HepG2 (cell line): ENCODE results near the gene MYO7A. TPM values are rescaled to one million over a fixed set of nuclear protein-coding genes. Genes with fewer than 3 reads are reported as not detected.

Experiments
- ARHGAP35 ChIP-seq: sonication (generic); formaldehyde crosslinking; IDR thresholded peaks from 2 replicates; pipeline ENCODE4 v1.9.0; 2022; ENCODE audit warnings: mild to moderate bottlenecking, inconsistent platforms, moderate library complexity, missing genetic modification reagents, borderline replicate concordance
- ARID3A ChIP-seq: IDR thresholded peaks from 2 replicates; pipeline ENCODE4 v1.6.1; 2012; ENCODE audit warnings: low read depth, low read length, improper control_type of control experiment
- ARNT ChIP-seq: fragments of 450-650 bp; IDR thresholded peaks from 2 replicates; pipeline ENCODE4 v1.6.1; 2017
- IRF2 ChIP-seq: IDR thresholded peaks from 2 replicates; pipeline ENCODE4 v1.6.1; 2018; ENCODE audit warnings: missing genetic modification reagents, missing compliant biosample characterization
- MTA1 ChIP-seq: sonication (generic); formaldehyde crosslinking; IDR thresholded peaks from 2 replicates; pipeline ENCODE4 v1.4.0; 2020; ENCODE audit warnings: missing genetic modification reagents, mild to moderate bottlenecking, borderline replicate concordance
- NFATC3 ChIP-seq: sonication (generic); formaldehyde crosslinking; IDR thresholded peaks from 2 replicates; pipeline ENCODE4 v1.5.1; 2020; ENCODE audit warnings: mild to moderate bottlenecking, missing genetic modification reagents
- NR2C2 ChIP-seq: sonication (generic); formaldehyde crosslinking; IDR thresholded peaks from 2 replicates; pipeline ENCODE4 v1.4.0; 2020; ENCODE audit warnings: missing genetic modification reagents, mild to moderate bottlenecking, moderate library complexity, borderline replicate concordance
- PBX2 ChIP-seq: IDR thresholded peaks from 2 replicates; pipeline ENCODE4 v1.6.1; 2016; ENCODE audit warnings: control low read depth
- POLR2AphosphoS5 ChIP-seq: IDR thresholded peaks from 2 replicates; pipeline ENCODE4 v1.6.1; 2012; ENCODE audit warnings: low read depth, low read length
- SCMH1 ChIP-seq: sonication (generic); formaldehyde crosslinking; IDR thresholded peaks from 2 replicates; pipeline ENCODE4 v1.9.0; 2021; ENCODE audit warnings: missing genetic modification reagents, mild to moderate bottlenecking, borderline replicate concordance
- STAG1 ChIP-seq: sonication (generic); formaldehyde crosslinking; IDR thresholded peaks from 2 replicates; pipeline ENCODE4 v1.4.0; 2020; ENCODE audit warnings: missing genetic modification reagents
- TMF1 ChIP-seq: sonication (generic); formaldehyde crosslinking; IDR thresholded peaks from 2 replicates; pipeline ENCODE4 v1.8.1; 2022; ENCODE audit warnings: low read depth, missing genetic modification reagents
- TRIM22 ChIP-seq: fragments of 450-650 bp; IDR thresholded peaks from 2 replicates; pipeline ENCODE4 v1.6.1; 2017
- XBP1 ChIP-seq: sonication (generic); formaldehyde crosslinking; IDR thresholded peaks from 2 replicates; pipeline ENCODE4 v1.5.0; 2020; ENCODE audit warnings: missing genetic modification reagents
- ZBTB46 ChIP-seq: sonication (generic); formaldehyde crosslinking; IDR thresholded peaks from 2 replicates; pipeline ENCODE4 v1.4.0; 2020; ENCODE audit warnings: mild to moderate bottlenecking, missing genetic modification reagents, borderline replicate concordance
- ZNF280D ChIP-seq: sonication (generic); formaldehyde crosslinking; IDR thresholded peaks from 2 replicates; pipeline ENCODE4 v1.5.1; 2020; ENCODE audit warnings: mild to moderate bottlenecking, missing genetic modification reagents
- ZNF282 ChIP-seq: fragments of 450-650 bp; IDR thresholded peaks from 2 replicates; pipeline ENCODE4 v1.6.1; 2018; ENCODE audit not compliant: partially characterized antibody
- ZNF788 ChIP-seq: sonication (generic); formaldehyde crosslinking; IDR thresholded peaks from 2 replicates; pipeline ENCODE4 v1.5.0; 2020; ENCODE audit warnings: mild to moderate bottlenecking, missing genetic modification reagents, borderline replicate concordance
- ZNF841 ChIP-seq: sonication (generic); formaldehyde crosslinking; IDR thresholded peaks from 2 replicates; pipeline ENCODE4 v1.8.1; 2023; ENCODE audit warnings: missing genetic modification reagents, borderline replicate concordance
- polyA plus RNA-seq, 8 experiments: library from polyadenylated mRNA; depleted of rRNA in 3 of 8; stranded (reverse) in 7 of 8; unstranded in 1 of 8; fragments of >200 nt; fragmentation: Illumina TruSeq in 4 of 8; extraction: Trizol in 4 of 8; gene quantifications; 2 replicates each; pipeline versions ENCODE4 v1.2.1 to v1.2.3, GENCODE V29; 2011 to 2016; ENCODE audit warnings: low read depth in 4 of 8, missing spikeins in 1 of 8, mixed read lengths in 1 of 8; ENCODE audit not compliant: insufficient read depth in 1 of 8
- total RNA-seq, 5 experiments: library from RNA; depleted of rRNA; stranded (reverse); fragments of >200 nt; fragmentation: Illumina TruSeq; extraction: Trizol; gene quantifications; 2 replicates each; pipeline ENCODE4 v1.2.3, GENCODE V29; 2016; ENCODE audit warnings: low read depth in 1 of 5

Gene MYO7A
- total and polyA plus RNA-seq, 2 of the 13 experiments (the other 11 are each of a cell fraction or from before 2014, with no cell fraction given) = 7.5 to 10.0 TPM

- TF ChIP-seq STAG1 (no peak), SCMH1 (CRISPR knock-in tag) (no peak), PBX2 (CRISPR knock-in tag) (no peak), ZNF280D (CRISPR knock-in tag) (no peak), ZNF282 (no peak), TMF1 (CRISPR knock-in tag) (no peak), MTA1 (CRISPR knock-in tag) (0 out of 2 replicates have a peak, but pooled peaks have one; percentile 17), TRIM22 (no peak), ARID3A (no peak), ZNF841 (CRISPR knock-in tag) (no peak), NR2C2 (no peak), POLR2AphosphoS5 (no peak), NFATC3 (no peak), ARNT (no peak), ARHGAP35 (CRISPR knock-in tag) (no peak), ZBTB46 (CRISPR knock-in tag) (no peak), XBP1 (CRISPR knock-in tag) (no peak), ZNF788 (CRISPR knock-in tag) (no peak), IRF2 (CRISPR knock-in tag) (no peak)
Measured at GRCh38 chr11:77086521-77087472, 41.2 kb upstream of the MYO7A start (continued).
